Activated naive CD8-positive, alpha-beta T cell treated with anti-CD3 and anti-CD28 coated beads, Interleukin-2, amount 10 ng/mL, durations not matched to agents 7 days and 5 days (primary cell): Measurements from ENCODE around the gene MAPK1. TPM values are rescaled to one million over a fixed set of nuclear protein-coding genes. Genes with fewer than 3 reads are reported as not detected.
"Not testable (repeated sequence)": the region's sequence is repeated elsewhere in the genome, so short reads cannot be mapped to it uniquely, and the experiment has no call there.

Source experiments
- ATAC-seq: fragments of 150-1000 bp; cut with Tn5 transposase; one replicate; pipeline ENCODE4 v1.10.0; 2021; ENCODE audit warnings: low read depth, moderate library complexity
- POLR2A ChIA-PET: fragments of 350-600 bp; sonication (Branson Sonifier 250); formaldehyde crosslinking; loops from one replicate; lab custom pipeline; 2021; ENCODE audit warnings: antibody characterized with exemption; lab: Charles Lee
- DNase-seq: peaks from one replicate; pipeline ENCODE4 v3.0.0; 2021
- H3K27ac Mint-ChIP-seq: one replicate; pipeline ENCODE4 v1.8.0; 2022; ENCODE audit warnings: mild to moderate bottlenecking, mixed read lengths
- H3K27me3 Mint-ChIP-seq: one replicate; pipeline ENCODE4 v1.8.0; 2022; ENCODE audit warnings: mild to moderate bottlenecking, moderate library complexity, mixed read lengths
- H3K36me3 Mint-ChIP-seq: one replicate; pipeline ENCODE4 v1.8.0; 2021; ENCODE audit warnings: mild to moderate bottlenecking, mixed read lengths
- H3K4me1 Mint-ChIP-seq: one replicate; pipeline ENCODE4 v1.8.0; 2021; ENCODE audit warnings: mixed read lengths
- H3K4me3 Mint-ChIP-seq: one replicate; pipeline ENCODE4 v1.8.0; 2022; ENCODE audit warnings: mild to moderate bottlenecking, moderate library complexity, mixed read lengths
- H3K9me3 Mint-ChIP-seq: one replicate; pipeline ENCODE4 v1.8.0; 2021; ENCODE audit warnings: mixed read lengths
- total RNA-seq, 2 experiments: library from RNA; stranded (reverse); gene quantifications; one replicate each; pipeline ENCODE4 v1.2.3, GENCODE V29; 2021

MAPK1 gene
- total RNA-seq = 100 to 1,000 TPM; 126 to 131 TPM

- H3K4me3 Mint-ChIP-seq = peak within 1 kb of the TSS; percentile 91
- ATAC-seq = peak; percentile 92
- no peaks in the 10 kb centered on the region for H3K27me3 Mint-ChIP-seq
- H3K36me3 Mint-ChIP-seq = peaks cover 17% of the 10 kb centered on the region
- H3K4me1 Mint-ChIP-seq = peaks cover 30% of the 10 kb centered on the region
- no peaks in the 10 kb centered on the region for H3K9me3 Mint-ChIP-seq
- DNase-seq = peak; percentile 97
- POLR2A ChIA-PET = interaction anchor here (0.6 to 1.4 kb wide), 7 partner anchors 9 to 936 kb away, joined by 3 to 11 read pairs (median 3); partner anchors contain the start of genes PPM1F and TOP3B
- peak within 1 kb of the TSS; percentile 97 for H3K27ac Mint-ChIP-seq
Observed at GRCh38 chr22:21867528-21868266, at the start of gene MAPK1. Gene MAPK1 (minus strand): TSS chr22:21867645. CDS start chr22:21867440, 205 bp downstream.

GRCh38 chr22:21916309-21916918, 49.0 kb upstream of the MAPK1 start:
- DNase-seq (no peak), ATAC-seq (no peak)
- Mint-ChIP-seq H3K4me1 (no peaks in the 10 kb centered on the region), H3K27ac (no peak overlapping the region), H3K36me3 (no peaks in the 10 kb centered on the region), H3K9me3 (no peaks in the 10 kb centered on the region), H3K4me3 (no peak overlapping the region), H3K27me3 (no peaks in the 10 kb centered on the region)
- POLR2A ChIA-PET = no interaction called here

DNA sequence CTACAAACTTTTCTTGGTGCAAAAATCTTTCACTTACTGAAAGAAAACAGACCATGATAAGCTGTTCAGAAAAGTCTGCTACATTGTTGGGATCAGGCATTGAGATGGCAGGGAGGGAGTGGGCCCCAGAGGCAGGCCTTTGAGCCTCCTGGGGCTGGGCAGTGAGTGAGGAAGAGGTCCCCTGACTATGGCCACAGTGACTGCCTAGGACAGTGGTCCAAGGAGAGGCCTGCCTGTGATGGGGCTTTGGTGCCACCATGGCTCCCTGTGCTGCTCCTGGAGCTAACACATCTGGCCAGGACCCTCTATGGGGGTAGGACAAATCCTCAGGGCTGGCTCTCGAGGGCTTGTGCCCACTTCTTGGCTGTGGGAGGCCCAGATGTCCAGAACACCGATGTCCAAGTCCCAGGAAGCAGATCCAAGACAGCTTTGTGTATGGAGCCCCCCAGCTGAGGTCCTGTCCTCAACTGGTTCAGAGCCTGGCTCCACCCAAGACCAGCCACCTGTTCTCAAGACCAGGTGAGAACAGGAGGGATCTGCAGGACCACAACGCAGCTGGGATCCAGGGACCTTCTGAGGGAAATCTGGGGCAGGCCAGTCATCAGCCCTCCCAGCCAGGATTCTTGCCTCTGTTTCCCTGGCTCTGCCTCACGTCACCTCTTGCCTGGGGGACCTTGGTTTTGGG, 48.3 kb upstream of the MAPK1 start:
- no peak overlapping the region for H3K27ac Mint-ChIP-seq
- ATAC-seq = no peak

DNA sequence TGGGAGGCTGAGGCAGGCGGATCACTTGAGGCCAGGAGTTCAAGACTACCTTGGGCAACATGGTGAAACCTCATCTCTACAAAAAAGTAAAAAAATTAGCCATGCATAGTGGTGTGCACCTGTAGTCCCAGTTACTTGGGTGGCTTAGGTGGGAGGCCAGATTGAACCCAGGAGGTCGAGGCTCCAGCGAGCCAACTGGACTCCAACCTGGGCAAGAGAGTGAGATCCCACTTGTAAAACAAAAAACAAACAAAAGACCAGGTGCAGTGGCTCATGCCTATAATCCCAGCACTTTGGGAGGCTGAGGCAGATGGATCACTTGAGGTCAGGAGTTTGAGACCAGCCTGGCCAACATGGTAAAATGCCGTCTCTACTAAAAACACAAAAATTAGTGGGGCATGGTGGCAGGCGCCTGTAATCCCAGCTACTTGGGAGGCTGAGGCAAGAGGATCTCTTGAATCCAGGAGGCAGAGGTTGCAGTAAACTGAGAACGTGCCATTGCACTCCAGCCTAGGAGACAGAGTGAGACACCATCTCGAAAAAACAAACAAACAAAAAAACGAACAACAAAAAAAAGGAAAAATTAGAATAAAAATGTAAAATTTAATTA, 46.7 kb upstream of the MAPK1 start:
- not testable (repeated sequence) for H3K36me3 Mint-ChIP-seq, H3K4me3 Mint-ChIP-seq, ATAC-seq, H3K27ac Mint-ChIP-seq, DNase-seq, H3K27me3 Mint-ChIP-seq, H3K9me3 Mint-ChIP-seq, H3K4me1 Mint-ChIP-seq
- POLR2A ChIA-PET = interaction anchor here (0.6 kb wide), 1 partner anchor 48 kb away, joined by 3 read pairs; no protein-coding TSS in a partner anchor

More for the DNA sequence above, 48.3 kb upstream of the MAPK1 start:
- Mint-ChIP-seq H3K9me3 (no peaks in the 10 kb centered on the region), H3K4me1 (no peaks in the 10 kb centered on the region), H3K27me3 (peaks cover 4% of the 10 kb centered on the region), H3K36me3 (no peaks in the 10 kb centered on the region), H3K4me3 (no peak overlapping the region)
- POLR2A ChIA-PET = no interaction called here
- DNase-seq = no peak

- not testable (repeated sequence) for H3K36me3 Mint-ChIP-seq
Observed at GRCh38 chr22:21910367-21910766, 42.9 kb upstream of the MAPK1 start.

GRCh38 chr22:21909871-21910270, 42.4 kb upstream of the MAPK1 start:
- H3K4me1 Mint-ChIP-seq = no peaks in the 10 kb centered on the region
- peaks cover 10% of the 10 kb centered on the region for H3K27me3 Mint-ChIP-seq
- H3K4me3 Mint-ChIP-seq = no peak overlapping the region
- no peak for DNase-seq
- no peak overlapping the region for H3K27ac Mint-ChIP-seq
- POLR2A ChIA-PET = no interaction called here
- ATAC-seq = no peak
- no peaks in the 10 kb centered on the region for H3K36me3 Mint-ChIP-seq
- H3K9me3 Mint-ChIP-seq = no peaks in the 10 kb centered on the region

More at GRCh38 chr22:21910367-21910766, 42.9 kb upstream of the MAPK1 start:
- H3K4me1 Mint-ChIP-seq, H3K27ac Mint-ChIP-seq, POLR2A ChIA-PET, H3K4me3 Mint-ChIP-seq, H3K9me3 Mint-ChIP-seq, ATAC-seq, DNase-seq: not testable (repeated sequence)
- peaks cover 10% of the 10 kb centered on the region for H3K27me3 Mint-ChIP-seq

DNA sequence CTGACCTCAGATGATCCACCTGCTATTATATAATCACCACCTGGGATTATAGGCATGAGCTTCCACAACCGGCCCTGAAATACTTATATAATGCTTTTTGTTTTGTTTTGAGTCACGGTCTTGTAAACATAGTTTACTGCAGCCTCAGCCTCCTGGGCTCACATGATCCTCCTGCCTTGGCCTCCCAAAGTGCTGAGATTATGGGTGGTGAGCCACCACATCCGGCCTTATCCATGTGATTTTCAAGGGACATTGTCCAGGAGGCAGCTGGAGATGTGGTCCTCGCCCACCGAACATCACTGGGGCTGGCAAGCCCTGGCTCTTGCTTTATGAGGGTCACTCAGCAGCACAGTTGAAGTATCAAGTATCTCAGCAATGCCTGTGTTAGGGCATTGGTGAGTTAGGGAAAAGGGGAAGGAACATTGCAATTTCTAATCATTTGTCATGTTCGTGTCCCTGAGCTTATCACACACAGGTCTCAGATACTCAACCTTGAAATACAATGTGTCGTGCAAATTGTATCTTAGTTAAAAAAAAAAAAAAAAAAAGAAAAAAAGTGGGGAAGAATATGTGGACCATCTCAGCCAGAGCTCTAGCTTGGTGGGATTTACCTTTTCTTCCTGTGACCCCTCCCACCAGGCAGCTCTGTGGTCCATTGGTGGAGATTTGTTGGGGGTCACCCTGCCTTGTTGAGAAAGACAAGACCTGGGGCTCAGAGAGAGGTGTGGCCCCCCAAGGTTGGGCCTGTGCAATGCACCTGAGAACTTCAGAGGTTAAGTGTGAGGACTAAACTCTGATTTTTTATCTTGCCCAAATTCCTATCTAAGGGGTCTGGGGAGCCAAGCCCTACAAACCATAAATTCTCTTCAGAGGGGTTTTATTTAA, 40.4 kb upstream of the MAPK1 start:
- peaks cover 10% of the 10 kb centered on the region for H3K27me3 Mint-ChIP-seq
- POLR2A ChIA-PET = no interaction called here

DNA sequence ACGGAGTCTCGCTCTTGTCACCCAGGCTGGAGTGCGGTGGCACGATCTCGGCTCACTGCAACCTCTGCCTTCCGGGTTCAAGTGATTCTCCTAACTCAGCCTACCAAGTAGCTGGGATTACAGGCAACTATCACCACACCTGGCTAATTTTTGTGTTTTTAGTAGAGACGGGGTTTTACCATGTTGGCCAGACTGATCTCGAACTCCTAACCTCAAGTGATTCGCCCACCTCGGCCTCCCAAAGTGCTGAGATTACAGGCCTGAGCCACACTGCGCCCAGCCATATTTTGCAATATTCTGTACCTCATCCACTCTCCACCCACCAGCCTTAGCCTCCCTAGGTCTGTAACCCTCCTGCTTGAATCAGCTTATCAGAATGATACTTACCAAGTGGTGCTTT, 37.8 kb upstream of the MAPK1 start:
- H3K36me3 Mint-ChIP-seq, ATAC-seq, POLR2A ChIA-PET, H3K4me1 Mint-ChIP-seq, H3K4me3 Mint-ChIP-seq, H3K9me3 Mint-ChIP-seq, H3K27me3 Mint-ChIP-seq, H3K27ac Mint-ChIP-seq, DNase-seq: not testable (repeated sequence)

More for the DNA sequence above, 40.4 kb upstream of the MAPK1 start:
- no peak for DNase-seq
- Mint-ChIP-seq H3K4me3 (no peak overlapping the region), H3K36me3 (no peaks in the 10 kb centered on the region), H3K9me3 (no peaks in the 10 kb centered on the region), H3K27ac (no peak overlapping the region), H3K4me1 (no peaks in the 10 kb centered on the region)
- no peak for ATAC-seq

DNA sequence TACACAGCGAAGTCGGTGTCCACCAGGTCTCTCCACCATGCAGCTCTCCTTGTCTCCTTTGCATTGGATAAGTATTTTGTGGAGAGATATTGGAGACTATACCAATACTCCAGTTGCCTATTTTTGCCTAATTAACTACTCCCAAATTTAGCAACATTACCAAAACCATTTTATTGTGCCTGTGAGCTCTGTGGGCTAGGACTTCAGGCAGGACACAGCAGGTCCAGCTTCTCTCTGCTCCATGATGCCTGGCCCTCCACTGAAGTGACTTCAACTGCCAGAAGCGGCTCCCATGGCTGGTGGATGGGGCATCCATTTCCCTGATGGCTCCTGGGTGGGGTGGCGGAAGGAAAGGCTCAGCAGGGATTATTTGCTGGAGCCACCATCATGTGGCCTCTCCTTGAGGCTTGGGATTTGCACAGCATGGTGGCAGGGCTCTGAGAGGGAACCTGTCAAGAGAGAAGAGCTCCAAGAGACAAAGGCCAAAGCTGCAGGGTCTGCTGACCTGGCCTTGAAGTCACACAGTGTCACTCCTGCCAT, 36.9 kb upstream of the MAPK1 start:
- Mint-ChIP-seq H3K27me3 (peaks cover 5% of the 10 kb centered on the region), H3K4me1 (no peaks in the 10 kb centered on the region), H3K4me3 (no peak overlapping the region), H3K27ac (no peak overlapping the region), H3K36me3 (no peaks in the 10 kb centered on the region), H3K9me3 (no peaks in the 10 kb centered on the region)
- ATAC-seq = no peak
- DNase-seq = no peak
- POLR2A ChIA-PET = no interaction called here

GRCh38 chr22:21903283-21903682, 35.8 kb upstream of the MAPK1 start:
- DNase-seq (no peak), ATAC-seq (no peak)
- no peaks in the 10 kb centered on the region for H3K36me3 Mint-ChIP-seq
- H3K4me3 Mint-ChIP-seq = no peak overlapping the region
- no peak overlapping the region for H3K27ac Mint-ChIP-seq
- POLR2A ChIA-PET = no interaction called here
- H3K4me1 Mint-ChIP-seq = no peaks in the 10 kb centered on the region
- H3K9me3 Mint-ChIP-seq = no peaks in the 10 kb centered on the region
- H3K27me3 Mint-ChIP-seq = peaks cover 12% of the 10 kb centered on the region

GRCh38 chr22:21902296-21903087, 35.0 kb upstream of the MAPK1 start:
- no peak for ATAC-seq
- Mint-ChIP-seq H3K27ac (no peak overlapping the region), H3K36me3 (no peaks in the 10 kb centered on the region), H3K4me1 (no peaks in the 10 kb centered on the region), H3K27me3 (peaks cover 14% of the 10 kb centered on the region), H3K9me3 (no peaks in the 10 kb centered on the region), H3K4me3 (no peak overlapping the region)
- POLR2A ChIA-PET = no interaction called here
- no peak for DNase-seq
